NCI-H187 (cell line): ENCODE results near the gene PM20D2.
"Not testable (repeated sequence)": the region's sequence is repeated elsewhere in the genome, so short reads cannot be mapped to it uniquely, and the experiment has no call there.

Experiments used
- DNase-seq, 2 experiments: peaks; one replicate each; lab custom pipeline; 2025; lab: John Stamatoyannopoulos, UW

PM20D2 gene, protein sequence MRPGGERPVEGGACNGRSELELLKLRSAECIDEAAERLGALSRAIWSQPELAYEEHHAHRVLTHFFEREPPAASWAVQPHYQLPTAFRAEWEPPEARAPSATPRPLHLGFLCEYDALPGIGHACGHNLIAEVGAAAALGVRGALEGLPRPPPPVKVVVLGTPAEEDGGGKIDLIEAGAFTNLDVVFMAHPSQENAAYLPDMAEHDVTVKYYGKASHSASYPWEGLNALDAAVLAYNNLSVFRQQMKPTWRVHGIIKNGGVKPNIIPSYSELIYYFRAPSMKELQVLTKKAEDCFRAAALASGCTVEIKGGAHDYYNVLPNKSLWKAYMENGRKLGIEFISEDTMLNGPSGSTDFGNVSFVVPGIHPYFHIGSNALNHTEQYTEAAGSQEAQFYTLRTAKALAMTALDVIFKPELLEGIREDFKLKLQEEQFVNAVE

DNA sequence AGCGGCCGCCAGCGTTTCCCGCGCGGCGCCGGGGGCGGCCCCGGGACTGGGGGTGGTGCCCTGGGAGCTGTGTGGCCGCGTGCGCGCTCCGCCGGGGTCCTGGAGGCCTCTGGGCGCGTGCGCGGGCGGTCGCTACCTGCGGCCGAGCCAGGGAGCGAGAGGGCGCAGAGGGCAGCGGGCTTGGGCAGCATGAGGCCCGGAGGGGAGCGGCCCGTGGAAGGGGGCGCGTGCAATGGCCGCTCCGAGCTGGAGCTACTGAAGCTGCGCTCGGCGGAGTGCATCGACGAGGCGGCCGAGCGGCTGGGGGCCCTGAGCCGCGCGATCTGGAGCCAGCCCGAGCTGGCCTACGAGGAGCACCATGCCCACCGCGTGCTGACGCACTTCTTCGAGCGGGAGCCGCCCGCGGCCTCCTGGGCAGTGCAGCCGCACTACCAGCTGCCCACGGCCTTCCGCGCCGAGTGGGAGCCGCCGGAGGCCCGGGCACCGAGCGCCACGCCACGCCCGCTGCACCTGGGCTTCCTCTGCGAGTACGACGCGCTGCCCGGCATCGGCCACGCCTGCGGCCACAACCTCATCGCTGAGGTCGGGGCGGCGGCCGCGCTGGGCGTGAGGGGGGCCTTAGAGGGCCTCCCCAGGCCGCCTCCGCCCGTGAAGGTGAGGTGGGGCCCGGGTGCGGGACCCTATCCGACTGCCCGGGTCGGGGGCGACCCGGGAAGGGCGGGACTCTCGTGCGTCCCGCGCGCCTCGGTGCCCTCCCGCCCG, at the start of gene PM20D2:
TSS of gene PM20D2 (plus strand) at position 100 of the 762 bp plus-strand sequence. CDS start at position 190, 90 bp downstream.
- DNase-seq: peak; percentile 48 to 63

DNA sequence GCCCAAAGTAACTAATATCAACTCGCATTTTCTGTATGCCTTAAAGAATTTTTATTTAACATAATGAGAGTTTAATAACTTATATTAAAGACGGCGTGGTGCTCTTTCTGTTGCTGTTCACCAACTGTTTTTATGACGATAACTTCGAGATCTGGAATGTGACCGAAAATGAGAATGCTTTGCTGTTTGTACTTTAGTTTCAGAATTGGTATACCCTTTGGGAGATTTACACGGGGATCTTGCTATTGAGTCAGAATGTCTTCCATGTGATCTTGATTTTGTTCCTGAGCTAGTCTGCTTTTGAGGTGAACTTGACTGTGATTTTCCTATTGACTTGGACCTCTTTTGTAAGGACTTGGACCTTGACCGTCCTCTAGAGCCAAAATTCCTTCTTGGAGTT, 47.4 kb upstream of the PM20D2 start:
- no peak for DNase-seq

DNA sequence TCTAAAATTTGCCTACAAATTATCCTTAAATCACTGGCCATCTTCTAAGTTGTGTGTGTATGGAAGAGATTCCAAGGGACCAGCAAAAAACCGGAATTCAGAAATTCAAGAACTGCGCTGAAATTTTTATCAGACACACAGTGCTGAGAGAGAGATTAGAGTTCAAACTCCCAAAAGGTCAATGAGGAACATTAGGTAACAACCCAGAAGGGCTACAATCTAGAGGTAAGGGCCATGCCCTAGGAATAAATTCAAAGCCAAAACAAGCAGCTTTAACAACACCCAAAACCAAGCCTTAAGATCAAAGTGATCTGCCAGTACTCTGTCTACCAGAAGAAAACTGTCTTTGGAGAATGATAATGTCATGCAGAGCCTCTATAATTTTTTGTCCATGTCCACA, 45.7 kb upstream of the PM20D2 start:
- no peak for DNase-seq

DNA sequence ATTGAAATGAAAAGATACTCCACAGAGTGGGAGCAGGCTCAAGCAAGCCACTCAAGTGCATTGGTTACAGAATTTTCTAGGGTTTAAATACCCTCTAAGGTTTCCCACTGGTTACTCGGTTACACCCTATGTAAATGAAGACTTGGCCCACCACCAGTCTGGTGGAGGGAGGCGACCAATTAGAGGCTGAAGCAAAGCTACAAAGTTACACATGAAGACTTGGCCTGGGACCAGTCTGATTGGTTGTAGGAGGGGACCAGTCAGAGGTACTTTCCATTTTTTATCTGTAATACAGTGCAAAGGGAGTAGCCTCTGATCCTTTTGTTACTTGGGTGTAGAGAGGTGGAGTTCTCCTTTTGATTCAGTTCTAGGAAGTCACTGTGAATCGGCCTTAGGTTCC, 35.6 kb upstream of the PM20D2 start:
- DNase-seq: no peak

DNA sequence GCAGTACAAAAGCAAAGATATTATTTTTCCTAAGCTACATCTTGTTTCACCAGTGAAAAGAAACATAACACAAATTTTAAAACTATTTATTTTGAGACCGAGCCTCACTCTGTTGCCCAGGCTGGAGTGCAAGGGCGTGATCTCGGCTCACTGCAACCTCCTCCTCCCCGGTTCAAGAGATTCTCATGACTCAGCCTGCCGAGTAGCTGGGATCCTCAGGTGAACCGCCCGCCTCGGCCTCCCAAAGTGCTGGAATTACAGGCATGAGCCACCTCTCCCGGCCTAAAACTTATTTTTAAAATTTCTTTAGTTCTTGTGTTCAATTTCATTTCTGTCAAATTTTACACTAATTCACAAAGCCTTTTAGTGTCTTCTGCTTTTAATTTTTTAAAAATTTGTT, 33.9 kb upstream of the PM20D2 start:
- no peak for DNase-seq

DNA sequence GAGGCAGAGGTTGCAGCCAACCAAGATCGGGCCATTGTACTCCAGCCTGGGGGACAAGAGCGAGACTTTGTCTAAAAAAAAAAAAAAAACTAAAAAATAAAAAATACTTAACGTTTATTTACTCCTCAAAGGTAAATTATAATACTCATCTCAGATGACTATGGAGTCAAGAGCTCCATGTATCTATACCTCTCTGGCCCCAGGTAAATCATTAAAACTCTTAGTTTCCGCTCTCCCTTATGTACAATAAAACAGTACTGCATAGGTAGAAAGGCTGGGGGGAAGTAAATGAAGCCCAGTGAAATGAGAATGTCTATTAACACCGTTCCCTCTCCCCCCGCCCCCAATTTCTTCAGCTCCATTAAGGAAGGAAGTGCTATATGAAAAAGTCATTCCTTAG, 29.2 kb upstream of the PM20D2 start:
- DNase-seq: no peak

DNA sequence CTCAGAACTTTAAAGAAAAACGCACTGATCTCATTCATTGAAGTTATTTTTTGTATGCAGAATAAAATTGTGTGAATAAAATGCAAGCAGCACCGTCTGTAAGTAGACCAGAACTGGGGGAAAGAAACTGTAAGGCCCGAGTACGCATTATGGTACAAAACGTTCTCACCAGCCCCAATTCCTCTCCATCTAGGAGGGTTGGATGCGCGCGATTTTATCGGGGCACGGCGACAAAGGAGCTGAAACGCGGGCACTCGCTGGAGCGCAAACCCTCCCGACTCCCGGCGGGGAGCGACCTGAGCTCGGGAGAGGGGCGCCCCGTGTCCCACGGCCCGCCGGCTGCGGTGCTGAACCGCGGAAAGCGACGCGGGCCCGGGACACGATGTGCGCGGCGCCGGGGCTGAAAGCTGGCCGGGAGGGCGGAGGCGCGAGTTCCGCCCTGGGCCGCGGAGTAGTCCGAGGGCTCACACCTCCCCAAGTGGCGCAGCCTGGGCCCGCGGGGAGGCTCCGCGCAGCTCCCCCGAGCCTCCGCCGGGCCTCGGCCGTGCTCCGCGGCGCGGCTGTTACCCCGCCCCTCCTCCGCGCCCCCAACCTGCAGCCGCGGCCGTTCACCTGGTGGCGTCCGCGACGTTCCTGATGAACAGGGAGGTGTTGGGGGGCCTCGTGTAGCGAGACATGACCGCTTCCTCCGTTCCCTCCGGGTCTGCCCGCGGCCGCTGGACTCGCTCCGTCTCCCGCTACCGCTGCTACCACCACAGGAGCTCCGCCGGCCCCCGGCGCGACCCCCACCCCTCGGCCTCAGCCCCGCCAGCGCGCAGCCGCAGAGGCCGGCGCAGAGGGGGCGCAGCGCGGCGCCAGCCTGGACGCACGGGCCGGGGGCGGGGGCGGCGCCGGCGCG, 28.4 kb upstream of the PM20D2 start, which contains the start of gene SRSF12:
TSS of gene SRSF12 (minus strand) at position 861 of the 898 bp plus-strand sequence. CDS start at position 677, 184 bp downstream.
- DNase-seq: no peak

DNA sequence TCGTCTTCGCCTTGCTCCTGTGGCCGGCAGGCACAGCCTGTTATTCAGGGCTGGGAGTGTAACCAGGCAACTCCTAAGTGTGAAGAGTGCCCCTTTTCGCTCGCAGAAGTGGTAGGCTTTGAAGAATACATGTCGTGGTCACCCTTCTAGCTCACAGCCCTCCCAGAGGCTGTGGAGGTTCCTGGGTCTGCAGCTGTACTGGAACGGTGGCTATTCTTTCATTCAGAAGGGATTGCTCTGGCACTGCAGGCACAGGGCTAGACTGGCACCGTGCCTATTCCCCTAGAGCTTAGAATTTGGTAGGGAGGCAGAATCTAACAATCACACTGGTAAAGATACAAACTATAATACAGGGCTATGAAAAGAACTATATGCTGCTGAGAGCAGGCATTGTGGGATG, 26.9 kb upstream of the PM20D2 start:
- DNase-seq: no peak

DNA sequence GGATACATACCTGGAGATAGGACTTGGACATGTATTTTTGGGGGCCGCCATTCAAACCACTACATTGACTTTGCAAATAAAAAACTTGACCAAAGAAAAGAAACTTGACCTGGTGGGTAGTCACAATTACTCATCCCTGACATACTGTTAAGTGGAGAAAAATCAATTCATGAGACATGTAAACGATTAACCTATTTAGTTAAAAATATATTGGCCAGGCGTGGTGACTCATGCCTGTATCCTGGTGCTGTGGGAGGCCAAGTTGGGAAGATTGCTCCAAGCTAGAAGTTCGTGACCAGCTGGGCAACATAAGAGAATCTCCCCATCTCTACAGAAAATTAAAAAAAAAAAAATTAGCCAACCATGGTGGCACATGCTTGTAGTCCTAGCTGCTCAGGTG, 25.5 kb upstream of the PM20D2 start:
- no peak for DNase-seq

DNA sequence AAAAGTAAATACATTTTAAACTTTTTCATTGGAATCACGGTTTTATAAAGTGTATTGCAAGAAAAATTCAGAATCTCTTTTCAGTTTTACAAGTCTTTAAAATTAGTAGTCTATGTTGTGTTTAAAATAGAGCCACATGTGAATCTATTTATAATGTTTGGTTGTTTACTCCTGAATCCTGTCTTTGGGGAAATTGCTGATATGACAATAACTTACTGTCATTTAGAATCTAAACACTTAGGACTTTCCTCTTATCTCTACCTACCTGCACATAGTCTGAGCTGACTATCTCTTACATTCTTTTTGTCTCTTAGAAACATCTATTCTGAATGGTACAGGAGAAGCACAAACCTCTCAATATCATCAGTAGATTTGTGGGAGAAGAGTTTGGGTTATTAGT, 23.9 kb upstream of the PM20D2 start:
- no peak for DNase-seq

DNA sequence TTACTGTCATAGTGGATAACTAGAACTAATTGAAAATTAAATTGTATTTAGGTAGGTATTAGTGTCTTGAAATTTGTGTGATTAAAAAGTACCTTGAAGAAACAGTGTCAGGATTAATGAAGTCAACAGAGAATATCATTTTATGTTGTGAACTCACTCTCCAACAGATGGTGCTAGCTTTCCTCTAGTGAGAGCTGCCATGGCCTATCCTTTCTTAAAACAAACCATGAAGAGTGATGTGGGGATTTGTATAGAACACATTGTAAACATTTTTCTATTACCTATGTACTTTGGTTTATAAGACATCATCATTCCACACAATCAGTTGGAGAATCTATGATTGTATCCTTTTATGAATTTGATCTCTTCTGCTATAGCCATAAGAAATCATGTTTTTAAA, 23.2 kb upstream of the PM20D2 start:
- no peak for DNase-seq

DNA sequence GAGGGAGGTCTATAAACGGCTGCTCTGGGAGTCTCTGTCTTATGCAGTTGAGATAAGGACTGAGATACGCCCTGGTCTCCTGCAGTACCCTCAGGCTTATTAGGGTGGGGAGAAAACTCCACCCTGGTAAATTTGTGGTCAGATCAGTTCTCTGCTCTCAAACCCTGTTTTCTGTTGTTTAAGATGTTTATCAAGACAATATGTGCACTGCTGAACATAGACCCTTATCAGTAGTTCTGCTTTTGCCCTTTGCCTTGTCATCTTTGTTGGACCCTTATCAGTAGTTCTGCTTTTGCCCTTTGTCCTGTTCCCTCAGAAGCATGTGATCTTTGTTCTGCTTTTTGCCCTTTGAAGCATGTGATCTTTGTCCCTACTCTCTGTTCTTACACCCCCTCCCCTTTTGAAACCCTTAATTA, 17.6 kb upstream of the PM20D2 start:
- not testable (repeated sequence) for DNase-seq

DNA sequence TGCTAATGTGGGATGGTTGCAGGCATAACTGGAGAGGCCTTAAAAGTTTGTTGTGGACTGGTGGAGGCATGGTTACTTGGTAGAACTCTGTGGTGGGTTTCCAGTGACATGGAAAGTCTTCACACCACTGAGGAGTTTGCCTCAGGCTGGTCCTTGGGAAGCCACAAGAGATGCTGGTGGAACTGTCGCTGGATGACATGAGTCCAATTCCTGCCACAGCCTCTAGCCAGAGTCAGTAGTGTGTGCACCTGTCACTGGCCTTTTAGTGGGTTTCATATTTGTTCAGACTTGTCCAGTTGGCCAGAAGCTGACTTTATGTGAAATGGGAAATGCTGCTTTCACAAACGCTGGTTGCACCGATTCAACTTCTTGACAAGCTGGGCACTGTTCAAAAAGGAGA, 14.3 kb upstream of the PM20D2 start:
- no peak for DNase-seq

DNA sequence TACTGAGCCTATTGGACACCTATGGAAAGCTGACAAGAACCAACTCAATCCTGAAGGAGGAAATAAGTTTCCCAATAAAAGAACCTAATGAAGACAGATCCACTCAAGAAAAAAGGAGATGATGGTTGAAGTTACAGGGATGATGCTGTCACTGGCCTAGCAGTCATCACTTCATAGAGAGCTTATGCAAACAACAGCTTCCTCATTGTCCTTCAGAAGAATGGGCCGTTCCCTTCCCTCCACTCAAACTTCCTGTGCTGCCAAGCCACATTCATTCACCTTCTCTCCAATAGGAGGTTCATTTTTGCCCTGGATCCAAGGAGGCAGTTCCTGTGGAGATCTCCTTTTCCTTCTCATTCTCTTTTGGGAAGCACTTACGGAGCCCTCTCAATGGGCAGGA, 13.8 kb upstream of the PM20D2 start:
- DNase-seq: no peak

DNA sequence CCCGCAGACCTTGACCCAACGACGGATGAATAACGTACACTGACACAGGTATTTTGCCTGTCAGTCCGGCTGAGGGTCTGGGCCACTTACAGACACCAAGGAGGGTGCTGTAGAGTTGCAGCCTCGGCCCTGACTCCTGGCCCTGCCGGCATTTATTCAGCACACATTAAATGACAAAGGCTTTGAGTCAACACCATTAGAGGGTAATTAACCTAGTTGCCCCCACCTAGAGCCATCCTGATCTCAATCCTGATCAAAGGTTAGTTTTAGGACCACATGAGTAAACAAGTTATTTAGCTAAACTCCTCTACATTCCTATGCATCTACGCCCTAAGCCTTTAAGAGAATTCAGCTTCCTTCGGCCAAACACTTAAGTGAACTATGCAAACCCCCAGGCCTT, 11.9 kb upstream of the PM20D2 start:
- no peak for DNase-seq

DNA sequence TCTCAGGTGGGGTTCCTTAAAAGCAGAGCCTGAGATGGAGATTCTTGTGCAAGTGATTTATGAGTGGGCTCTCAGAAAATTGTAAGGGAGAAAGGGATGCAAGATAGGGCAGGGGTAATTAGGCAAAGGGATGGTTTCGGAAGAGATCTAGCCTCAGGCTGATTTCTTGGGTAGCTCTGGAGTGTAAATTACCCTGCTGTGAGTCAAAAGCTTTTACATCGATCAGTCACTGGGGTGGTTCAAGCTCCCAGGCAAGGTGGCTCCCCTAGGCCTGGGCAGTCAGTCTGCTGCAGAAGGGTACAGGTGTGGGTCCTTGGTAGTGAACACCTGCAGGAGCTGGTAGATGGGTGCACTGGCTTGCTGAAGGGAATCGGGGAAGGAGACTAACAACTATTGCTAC, 11.1 kb upstream of the PM20D2 start:
- DNase-seq: no peak

DNA sequence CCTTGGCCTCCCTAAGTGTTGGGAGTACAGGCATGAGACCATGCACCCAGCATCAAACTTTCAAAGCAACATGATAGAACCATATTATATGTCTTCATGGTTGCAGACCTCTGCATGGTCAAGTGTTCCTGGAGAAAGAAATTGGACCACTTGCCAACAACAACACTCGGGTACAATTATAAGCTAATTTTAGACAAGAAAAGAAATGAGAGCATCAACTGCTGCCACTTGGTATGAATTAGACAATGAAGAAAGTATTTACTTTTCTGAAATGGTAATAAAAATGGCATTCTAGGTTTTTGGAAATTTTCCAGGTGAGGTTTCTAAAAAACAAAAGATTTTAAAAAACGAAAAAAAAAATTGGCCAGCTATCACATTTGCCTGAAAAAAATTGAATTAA, 7.7 kb upstream of the PM20D2 start:
- no peak for DNase-seq

DNA sequence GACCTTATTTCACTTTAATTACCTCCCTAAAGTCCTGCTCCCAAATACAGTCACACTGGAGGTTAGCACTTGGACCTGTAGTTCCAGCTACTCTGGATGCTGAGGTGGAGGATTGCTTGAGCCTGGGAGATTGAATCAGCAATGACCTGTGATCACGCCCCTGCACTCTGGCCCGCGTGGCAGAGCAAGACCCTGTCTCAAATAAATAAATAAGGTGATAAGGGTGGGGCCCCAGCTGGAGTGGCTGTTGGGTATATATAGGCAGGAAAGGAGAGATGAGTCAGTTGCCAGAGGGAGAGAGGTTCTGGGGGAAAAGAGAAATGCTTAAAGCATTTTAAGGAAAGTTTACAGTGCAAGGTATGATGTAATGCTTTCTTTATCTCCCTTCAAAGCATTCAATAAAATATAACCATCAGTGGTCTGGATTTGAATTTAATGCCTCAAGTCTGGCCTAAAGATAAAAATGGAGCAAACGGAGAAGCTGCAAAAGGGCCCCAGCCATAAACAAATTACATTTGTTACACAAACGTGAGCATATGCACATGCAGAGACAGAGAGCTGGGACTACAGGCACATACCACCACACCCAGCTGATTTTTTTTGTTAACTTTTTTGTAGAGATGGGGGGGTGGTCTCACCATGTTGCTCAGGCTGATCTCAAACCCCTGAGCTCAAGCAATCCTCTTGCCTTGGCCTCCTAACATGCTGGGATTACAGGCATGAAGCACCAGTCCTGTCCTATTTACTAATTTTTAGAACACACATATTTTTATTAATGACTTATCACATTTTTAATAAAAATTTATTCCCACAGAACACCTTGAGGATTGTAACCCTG, 6.1 kb upstream of the PM20D2 start:
- DNase-seq: no peak

DNA sequence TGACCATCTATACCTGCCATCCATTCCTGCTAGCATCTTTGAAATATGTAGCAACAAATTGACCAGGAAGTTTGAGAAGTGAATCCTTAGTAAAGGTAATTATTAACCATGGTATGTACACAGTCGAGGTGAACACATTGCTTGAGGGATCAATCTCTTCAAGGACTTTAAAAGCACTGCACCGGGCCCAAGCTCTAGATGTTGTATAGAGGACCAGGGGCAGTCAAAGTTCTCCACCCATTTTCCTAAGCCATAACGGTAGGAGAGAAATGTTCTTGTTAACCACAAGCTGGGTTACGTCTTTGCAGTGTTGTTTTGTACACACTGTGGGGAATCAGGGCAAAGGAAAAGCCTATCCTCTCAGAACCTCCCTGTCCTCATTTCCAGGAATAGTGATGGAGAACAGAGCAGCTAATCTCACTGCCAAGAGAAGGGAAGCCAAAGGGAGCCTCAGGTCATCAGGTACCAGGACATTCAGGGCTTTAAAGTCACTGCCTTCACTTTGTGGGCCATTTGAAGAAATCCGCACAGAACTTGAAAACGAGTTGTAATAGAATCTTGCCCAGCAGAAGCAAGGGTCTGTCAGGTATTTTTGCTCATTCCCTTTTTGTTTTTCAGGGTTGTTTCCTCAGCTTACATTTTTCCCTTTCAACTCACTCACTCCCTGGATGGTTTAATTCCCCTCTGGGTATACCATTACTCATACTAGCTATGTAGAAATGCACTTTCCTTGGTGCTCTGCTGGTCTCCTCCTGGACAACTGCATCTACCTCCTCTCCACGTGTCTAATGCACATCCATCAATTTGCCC, 5.3 kb upstream of the PM20D2 start:
- no peak for DNase-seq

DNA sequence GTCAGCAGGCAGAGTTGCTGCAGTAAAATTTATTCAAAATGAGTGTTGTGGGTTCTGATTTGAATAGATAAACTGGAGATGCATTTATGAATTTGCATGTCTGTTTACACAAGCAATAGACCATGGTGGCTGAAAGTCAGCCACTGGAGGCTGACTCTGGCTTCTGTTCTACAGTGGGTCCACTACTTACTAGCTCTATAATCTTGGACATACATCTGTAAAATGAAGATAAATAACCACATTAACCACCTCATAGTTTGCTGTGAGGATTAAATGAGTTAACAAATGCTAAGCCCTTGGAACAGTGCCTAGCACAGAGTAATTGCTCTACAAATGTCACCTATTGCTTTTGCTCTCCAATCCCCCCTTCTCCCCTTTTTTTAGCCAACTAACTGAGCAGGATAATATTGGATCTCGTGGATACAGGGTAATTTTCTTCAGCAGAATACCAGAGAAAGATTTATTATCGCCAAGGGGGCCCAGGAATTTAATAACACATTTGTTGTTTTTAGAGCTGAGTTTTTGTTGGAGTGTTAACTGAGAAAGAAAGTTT, 1.4 kb upstream of the PM20D2 start:
- DNase-seq: no peak
